T-cell (primary cell): ENCODE results near the gene SCARB1. TPM values are rescaled to one million over a fixed set of nuclear protein-coding genes. Genes with fewer than 3 reads are reported as not detected.
A peak's percentile ranks its signal among the peaks of the same experiment; 100 is the strongest.

Experiments
- ATAC-seq, 4 experiments: fragments of 200-7000 bp in 3 of 4; fragments of 150-1000 bp in 1 of 4; cut with Tn5 transposase; replicated peaks in 1 of 4; 1 replicate in 3 of 4; 2 replicates in 1 of 4; pipeline ENCODE4 v1.10.0; 2021; ENCODE audit warnings: moderate library complexity in 3 of 4, mild to moderate bottlenecking in 2 of 4, moderate number of reproducible peaks in 1 of 4
- CTCF ChIA-PET, 2 donors: fragments of 300-600 bp; sonication (Branson Sonifier 250); formaldehyde crosslinking; loops; one replicate each; lab custom pipeline; 2022; ENCODE audit warnings: antibody characterized with exemption in 2 of 2; lab: Charles Lee
- POLR2A ChIA-PET, 2 donors: fragments of 300-600 bp; sonication (Branson Sonifier 250); formaldehyde crosslinking; loops; one replicate each; lab custom pipeline; 2022; ENCODE audit warnings: antibody characterized with exemption in 2 of 2; lab: Charles Lee
- DNase-seq, 35 experiments: peaks; one replicate each; pipeline versions ENCODE4 v3.0.0 to v3.0.0-alpha.2; 2013 to 2023
- H3K27ac ChIP-seq: one replicate; pipeline ENCODE4 v1.5.1; 2013; ENCODE audit warnings: low read length
- H3K27me3 ChIP-seq, 2 experiments: replicated peaks in 1 of 2; 1 replicate in 1 of 2; 2 replicates in 1 of 2; pipeline versions ENCODE4 v1.6.1 to v1.7.0; 2013; ENCODE audit warnings: low read length in 1 of 2, mixed read lengths in 1 of 2; ENCODE audit not compliant: control insufficient read depth in 2 of 2, insufficient read depth in 2 of 2; ENCODE audit errors: extremely low read depth in 1 of 2
- H3K36me3 ChIP-seq, 2 donors: 1 replicate in 1 of 2; 2 replicates in 1 of 2; pipeline versions ENCODE4 v1.6.1 to v1.7.0; 2013; ENCODE audit warnings: low read length in 1 of 2; ENCODE audit not compliant: control insufficient read depth in 2 of 2, insufficient read depth in 1 of 2; ENCODE audit errors: extremely low read depth in 1 of 2
- H3K4me1 ChIP-seq, 2 experiments: 1 replicate in 1 of 2; 2 replicates in 1 of 2; pipeline versions ENCODE4 v1.6.1 to v1.7.0; 2013; ENCODE audit warnings: low read length in 2 of 2, mixed read lengths in 1 of 2; ENCODE audit not compliant: insufficient read depth in 2 of 2, control insufficient read depth in 1 of 2; ENCODE audit errors: extremely low read depth in 1 of 2
- H3K4me3 ChIP-seq, 2 donors: 1 replicate in 1 of 2; 2 replicates in 1 of 2; pipeline versions ENCODE4 v1.5.1 to v1.7.0; 2013; ENCODE audit warnings: mild to moderate bottlenecking in 2 of 2, low read length in 1 of 2, moderate library complexity in 1 of 2; ENCODE audit not compliant: control insufficient read depth in 1 of 2; ENCODE audit errors: extremely low read depth in 1 of 2
- H3K9me3 ChIP-seq: 2 replicates; pipeline ENCODE4 v1.7.0; 2013
- H3K27ac Mint-ChIP-seq, 2 donors: one replicate each; pipeline ENCODE4 v1.8.0; 2020 to 2021; ENCODE audit warnings: mild to moderate bottlenecking in 2 of 2, mixed read lengths in 2 of 2
- H3K27me3 Mint-ChIP-seq, 2 donors: one replicate each; pipeline ENCODE4 v1.8.0; 2021 to 2022; ENCODE audit warnings: mixed read lengths in 2 of 2
- H3K36me3 Mint-ChIP-seq: one replicate; pipeline ENCODE4 v1.8.0; 2021; ENCODE audit warnings: mixed read lengths
- H3K4me1 Mint-ChIP-seq, 3 donors: one replicate each; pipeline ENCODE4 v1.8.0; 2020 to 2022; ENCODE audit warnings: mixed read lengths in 3 of 3, mild to moderate bottlenecking in 1 of 3
- H3K4me3 Mint-ChIP-seq, 3 donors: one replicate each; pipeline ENCODE4 v1.8.0; 2020 to 2022; ENCODE audit warnings: mild to moderate bottlenecking in 3 of 3, mixed read lengths in 3 of 3, moderate library complexity in 3 of 3
- H3K9me3 Mint-ChIP-seq, 3 donors: one replicate each; pipeline ENCODE4 v1.8.0; 2020 to 2022; ENCODE audit warnings: mixed read lengths in 3 of 3
- WGBS: methylation state at CpG from one replicate; pipeline ENCODE4 v1.1.5; 2013; ENCODE audit warnings: missing lambda C conversion rate; ENCODE audit not compliant: insufficient coverage; 5-methylcytosine and 5-hydroxymethylcytosine counted together
- total RNA-seq, 35 experiments: library from RNA in 6 of 35; stranded (reverse) in 6 of 35; fragments of 120-200 nt in 1 of 35; gene quantifications; one replicate each; pipeline versions ENCODE4 v1.2.1 to v1.2.4 and lab custom pipeline; 2013 to 2026

Gene SCARB1
- total RNA-seq, 5 donors from 2014 or later (not counting 1 experiment from before 2014, with no cell fraction given) = 3.1 to 5.6 (median 4.5) TPM

DNA sequence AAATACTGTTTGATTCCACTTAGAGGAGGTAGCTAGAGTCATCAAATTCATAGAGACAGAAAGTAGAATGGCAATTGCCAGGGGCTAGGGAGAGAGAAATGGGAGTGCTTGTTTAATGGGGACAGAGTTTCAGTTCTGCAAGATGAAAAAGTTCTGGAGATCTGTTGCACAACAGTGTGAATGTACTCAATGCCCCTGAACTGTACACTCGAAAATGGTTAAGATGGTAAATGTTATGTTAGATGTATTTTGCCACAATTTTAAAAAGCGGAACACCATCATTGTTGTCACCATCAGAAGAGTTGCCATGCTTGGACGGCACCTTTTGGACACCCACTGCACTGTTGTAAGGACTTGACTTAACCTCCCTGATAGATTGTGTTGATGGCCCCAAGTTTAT is 106.9 kb downstream of the SCARB1 start:
- Mint-ChIP-seq H3K4me3 (no peak overlapping the region), H3K4me1 (peaks cover 12 to 24% (median 16%) of the 10 kb centered on the region in 3 donors), H3K27me3 (peaks cover 4 to 18% of the 10 kb centered on the region in 2 donors), H3K9me3 (no peaks in the 10 kb centered on the region), H3K27ac (no peak overlapping the region), H3K36me3 (no peaks in the 10 kb centered on the region)
- Histone ChIP-seq H3K4me3 (no peak overlapping the region), H3K27ac (no peak overlapping the region), H3K9me3 (no peaks in the 10 kb centered on the region), H3K27me3 (peaks cover 0 to 39% of the 10 kb centered on the region in 2 experiments), H3K4me1 (peaks cover 8 to 22% of the 10 kb centered on the region in 2 experiments), H3K36me3 (peaks cover 0 to 4% of the 10 kb centered on the region in 2 donors)
- ChIA-PET POLR2A (no interaction called here), CTCF (no interaction called here)
- ATAC-seq (no peak), DNase-seq (no peak)
- 82% methylated on average over 2 of the region's 3 CpGs for WGBS

DNA sequence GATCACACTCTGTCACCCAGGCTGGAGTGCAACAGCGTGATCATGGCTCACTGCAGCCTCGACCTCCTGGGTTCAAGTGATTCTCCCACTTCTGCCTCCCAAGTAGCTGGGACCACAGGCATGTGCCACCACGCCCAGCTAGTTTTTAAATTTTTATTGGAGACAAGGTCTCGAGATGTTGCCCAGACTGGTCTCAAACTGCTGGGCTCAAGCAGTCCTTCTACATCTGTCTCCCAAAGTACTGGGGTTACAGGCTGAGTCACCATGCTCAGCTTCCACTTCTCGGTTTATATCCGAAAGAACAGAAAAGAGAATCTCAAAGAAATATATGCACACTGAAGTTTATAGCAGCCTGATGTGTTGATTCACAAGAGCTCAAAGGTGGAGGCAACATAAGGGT is 107.5 kb downstream of the SCARB1 start:
- peaks cover 0 to 39% of the 10 kb centered on the region in 2 experiments for H3K27me3 ChIP-seq
- H3K9me3 ChIP-seq = no peaks in the 10 kb centered on the region
- no peak overlapping the region for H3K27ac ChIP-seq
- ATAC-seq (no peak), DNase-seq (no peak)
- ChIA-PET CTCF (interaction anchor here (0.5 to 1.5 kb wide), 2 partner anchors 10 to 17 kb away, joined by 4 to 5 read pairs; no protein-coding TSS in a partner anchor), POLR2A (no interaction called here)
- H3K27me3 Mint-ChIP-seq = peaks cover 4 to 19% of the 10 kb centered on the region in 2 donors
- H3K4me3 Mint-ChIP-seq = no peak overlapping the region
- 84% methylated on average over 4 of the region's 6 CpGs for WGBS
- peaks cover 0 to 4% of the 10 kb centered on the region in 2 donors for H3K36me3 ChIP-seq
- peaks cover 12 to 19% (median 16%) of the 10 kb centered on the region in 3 donors for H3K4me1 Mint-ChIP-seq
- no peak overlapping the region for H3K27ac Mint-ChIP-seq
- H3K9me3 Mint-ChIP-seq = no peaks in the 10 kb centered on the region
- peaks cover 8 to 20% of the 10 kb centered on the region in 2 experiments for H3K4me1 ChIP-seq
- no peak overlapping the region for H3K4me3 ChIP-seq
- H3K36me3 Mint-ChIP-seq = no peaks in the 10 kb centered on the region

GRCh38 chr12:124755801-124756148 is 107.9 kb downstream of the SCARB1 start:
- H3K27ac ChIP-seq = no peak overlapping the region
- H3K4me3 ChIP-seq = no peak overlapping the region
- peak overlapping the region in 1 of 3 donors; percentile 61 for H3K4me3 Mint-ChIP-seq
- ATAC-seq = peak in 1 of 4 experiments; percentile 34
- H3K9me3 Mint-ChIP-seq = no peaks in the 10 kb centered on the region
- POLR2A ChIA-PET = no interaction called here
- peaks cover 0 to 4% of the 10 kb centered on the region in 2 donors for H3K36me3 ChIP-seq
- no CpG with 5 or more reads among the region's 8 CpGs for WGBS
- H3K4me1 ChIP-seq = peaks cover 8 to 20% of the 10 kb centered on the region in 2 experiments
- DNase-seq = no peak
- CTCF ChIA-PET = interaction anchor here (0.5 to 1.5 kb wide), 3 partner anchors 10 to 17 kb away, joined by 3 to 5 read pairs (median 4); no protein-coding TSS in a partner anchor
- H3K27me3 ChIP-seq = peaks cover 0 to 35% of the 10 kb centered on the region in 2 experiments
- H3K27ac Mint-ChIP-seq = peak overlapping the region in 1 of 2 donors; percentile 16
- H3K27me3 Mint-ChIP-seq = peaks cover 4 to 21% of the 10 kb centered on the region in 2 donors
- H3K4me1 Mint-ChIP-seq = peaks cover 12 to 16% (median 14%) of the 10 kb centered on the region in 3 donors
- H3K9me3 ChIP-seq = no peaks in the 10 kb centered on the region
- H3K36me3 Mint-ChIP-seq = no peaks in the 10 kb centered on the region

- CTCF ChIA-PET = interaction anchor here (1.2 to 1.5 kb wide), 2 partner anchors 11 kb away, joined by 3 to 5 read pairs; no protein-coding TSS in a partner anchor
- peak in 12 of 35 experiments; percentile 7 to 48 (median 12) for DNase-seq
- no peaks in the 10 kb centered on the region for H3K36me3 Mint-ChIP-seq
- H3K4me1 ChIP-seq = peaks cover 8 to 22% of the 10 kb centered on the region in 2 experiments
- peaks cover 0 to 4% of the 10 kb centered on the region in 2 donors for H3K36me3 ChIP-seq
- H3K4me3 Mint-ChIP-seq = peak overlapping the region in 2 of 3 donors; percentile 4 to 61
- no peaks in the 10 kb centered on the region for H3K9me3 ChIP-seq
- peak; percentile 31 to 70 (median 62) for ATAC-seq
- H3K4me1 Mint-ChIP-seq = peaks cover 12 to 15% (median 14%) of the 10 kb centered on the region in 3 donors
- POLR2A ChIA-PET = no interaction called here
- H3K4me3 ChIP-seq = no peak overlapping the region
- peaks cover 0 to 34% of the 10 kb centered on the region in 2 experiments for H3K27me3 ChIP-seq
- peaks cover 4 to 18% of the 10 kb centered on the region in 2 donors for H3K27me3 Mint-ChIP-seq
- no peaks in the 10 kb centered on the region for H3K9me3 Mint-ChIP-seq
- WGBS = 30% methylated on average over 7 of the region's 20 CpGs
- H3K27ac ChIP-seq = no peak overlapping the region
- H3K27ac Mint-ChIP-seq = peak overlapping the region in 1 of 2 donors; percentile 31
Observed at GRCh38 chr12:124754949-124755800, 108.5 kb downstream of the SCARB1 start.

- WGBS = 89% methylated on average over 5 of the region's 7 CpGs
- H3K4me1 Mint-ChIP-seq = peaks cover 11 to 14% (median 12%) of the 10 kb centered on the region in 3 donors
- CTCF ChIA-PET = interaction anchor here in 1 of 2 donors (1.2 kb wide), 1 partner anchor 12 kb away, joined by 3 read pairs; no protein-coding TSS in a partner anchor
- H3K27ac Mint-ChIP-seq = no peak overlapping the region
- peaks cover 0 to 33% of the 10 kb centered on the region in 2 experiments for H3K27me3 ChIP-seq
- POLR2A ChIA-PET = no interaction called here
- H3K9me3 Mint-ChIP-seq = no peaks in the 10 kb centered on the region
- H3K4me1 ChIP-seq = peaks cover 8 to 24% of the 10 kb centered on the region in 2 experiments
- H3K9me3 ChIP-seq = no peaks in the 10 kb centered on the region
- DNase-seq (no peak), ATAC-seq (no peak)
- H3K27me3 Mint-ChIP-seq = peaks cover 4 to 18% of the 10 kb centered on the region in 2 donors
- H3K27ac ChIP-seq = no peak overlapping the region
- no peak overlapping the region for H3K4me3 ChIP-seq
- H3K4me3 Mint-ChIP-seq = peak overlapping the region in 1 of 3 donors; percentile 61
- no peaks in the 10 kb centered on the region for H3K36me3 Mint-ChIP-seq
- peaks cover 0 to 4% of the 10 kb centered on the region in 2 donors for H3K36me3 ChIP-seq
Observed at GRCh38 chr12:124754491-124754890, 109.2 kb downstream of the SCARB1 start.

GRCh38 chr12:124753993-124754392 is 109.7 kb downstream of the SCARB1 start:
- 97% methylated on average over 3 of the region's 4 CpGs for WGBS

More at GRCh38 chr12:124753993-124754392, 109.7 kb downstream of the SCARB1 start:
- POLR2A ChIA-PET = no interaction called here
- H3K4me3 Mint-ChIP-seq = no peak overlapping the region
- H3K27me3 Mint-ChIP-seq = peaks cover 4 to 18% of the 10 kb centered on the region in 2 donors
- Histone ChIP-seq H3K36me3 (peaks cover 0 to 4% of the 10 kb centered on the region in 2 donors), H3K27ac (no peak overlapping the region), H3K4me3 (no peak overlapping the region), H3K9me3 (no peaks in the 10 kb centered on the region), H3K27me3 (peaks cover 0 to 33% of the 10 kb centered on the region in 2 experiments), H3K4me1 (peaks cover 8 to 24% of the 10 kb centered on the region in 2 experiments)
- DNase-seq (no peak), ATAC-seq (no peak)
- CTCF ChIA-PET = no interaction called here
- H3K27ac Mint-ChIP-seq = no peak overlapping the region
- no peaks in the 10 kb centered on the region for H3K9me3 Mint-ChIP-seq
- no peaks in the 10 kb centered on the region for H3K36me3 Mint-ChIP-seq
- H3K4me1 Mint-ChIP-seq = peaks cover 8 to 14% (median 12%) of the 10 kb centered on the region in 3 donors
